ENCODE measurements around the gene NTM. TPM values are rescaled to one million over a fixed set of nuclear protein-coding genes. Genes with fewer than 3 reads are reported as not detected.

The NTM gene
- total RNA-seq, 1 experiment from 2014 or later = 9.9 TPM

GRCh38 chr11:131870305-131870704 is 499.9 kb downstream of the NTM start:
- Mint-ChIP-seq H3K27me3 (ENCODE audit: low read depth) (no peaks in the 10 kb centered on the region), H3K4me1 (peaks cover 46 to 49% of the 10 kb centered on the region in 2 experiments), H3K9me3 (no peaks in the 10 kb centered on the region; a peak in 2 of 5 replicates), H3K27ac (no peak overlapping the region), H3K4me3 (no peak overlapping the region), H3K36me3 (ENCODE audit: insufficient read depth in 1 of 3, low read depth in 3 of 3) (no peaks in the 10 kb centered on the region; a peak in 1 of 7 replicates)
- no peak overlapping the region for H4K91ac ChIP-seq (ENCODE audit: insufficient read length, low read depth, low read length)
- no peak overlapping the region for H2BK12ac ChIP-seq (ENCODE audit: insufficient read length, low read depth, low read length)
- no peaks in the 10 kb centered on the region; the same call in 1 of the 2 replicates for H3K27me3 ChIP-seq (ENCODE audit: insufficient read depth, low read length)
- no peak overlapping the region for H4K5ac ChIP-seq (ENCODE audit: insufficient read length, low read depth, low read length)
- no peak overlapping the region for H3T11ph ChIP-seq (ENCODE audit: low read length)
- H2BK120ac ChIP-seq (ENCODE audit: low read depth, low read length, poor library complexity, severe bottlenecking) = no peak overlapping the region
- H2AFZ ChIP-seq (ENCODE audit: low read length) = no peak overlapping the region
- H3K27ac ChIP-seq (ENCODE audit: insufficient read length, low read depth, low read length) = no peak overlapping the region
- no peaks in the 10 kb centered on the region for H3K79me2 ChIP-seq (ENCODE audit: insufficient read depth, low read length)
- H3K23me2 ChIP-seq (ENCODE audit: insufficient read length, low read depth, low read length, poor library complexity, severe bottlenecking) = no peaks in the 10 kb centered on the region
- H4K8ac ChIP-seq (replicated peaks; ENCODE audit: insufficient read length, low read depth, low read length) = no peak overlapping the region
- TF ChIP-seq CTCF (conservative IDR thresholded peaks at IDR 0.05) = no peak
- no peak overlapping the region for H2BK20ac ChIP-seq (ENCODE audit: low read depth, low read length, poor library complexity, severe bottlenecking)
- H3K4me1 ChIP-seq (ENCODE audit: insufficient read depth, low read length) = peaks cover 10% of the 10 kb centered on the region; the same call in 1 of the 2 replicates
- H3K79me1 ChIP-seq (ENCODE audit: insufficient read depth, low read depth, low read length, poor library complexity, severe bottlenecking) = no peaks in the 10 kb centered on the region
- no peak overlapping the region for H2BK5ac ChIP-seq (ENCODE audit: insufficient read length, low read length)
- no peak overlapping the region for H3K9ac ChIP-seq (ENCODE audit: extremely low read depth, insufficient read length, low read length)
- no peak overlapping the region for H3K4ac ChIP-seq (ENCODE audit: low read depth, low read length)
- H3K4me2 ChIP-seq (ENCODE audit: insufficient read depth, insufficient read length, low read length) = no peak overlapping the region
- no peak overlapping the region for H2AK5ac ChIP-seq (ENCODE audit: insufficient read length, low read length)
- no peaks in the 10 kb centered on the region for H3K9me3 ChIP-seq (ENCODE audit: control insufficient read depth, low read depth, low read length)
- H2BK15ac ChIP-seq (ENCODE audit: low read depth, low read length) = no peak overlapping the region
- no CpG with 5 or more reads among the region's 2 CpGs for WGBS (ENCODE audit: extremely low coverage, insufficient read length, low lambda C conversion rate)
- no peak overlapping the region for H3K23ac ChIP-seq (ENCODE audit: insufficient read length, low read depth, low read length)
- H4K20me1 ChIP-seq (ENCODE audit: control insufficient read depth, insufficient read depth, insufficient read length) = no peaks in the 10 kb centered on the region
- no peak overlapping the region for H3K56ac ChIP-seq (ENCODE audit: insufficient read length, low read depth, low read length)
- DNase-seq = no peak
- H3K14ac ChIP-seq (ENCODE audit: insufficient read depth, low read length) = no peak overlapping the region
- no peak overlapping the region for H3K18ac ChIP-seq (ENCODE audit: insufficient read length, low read depth, low read length)
